ENCODE data around the gene BTBD7.

DNA sequence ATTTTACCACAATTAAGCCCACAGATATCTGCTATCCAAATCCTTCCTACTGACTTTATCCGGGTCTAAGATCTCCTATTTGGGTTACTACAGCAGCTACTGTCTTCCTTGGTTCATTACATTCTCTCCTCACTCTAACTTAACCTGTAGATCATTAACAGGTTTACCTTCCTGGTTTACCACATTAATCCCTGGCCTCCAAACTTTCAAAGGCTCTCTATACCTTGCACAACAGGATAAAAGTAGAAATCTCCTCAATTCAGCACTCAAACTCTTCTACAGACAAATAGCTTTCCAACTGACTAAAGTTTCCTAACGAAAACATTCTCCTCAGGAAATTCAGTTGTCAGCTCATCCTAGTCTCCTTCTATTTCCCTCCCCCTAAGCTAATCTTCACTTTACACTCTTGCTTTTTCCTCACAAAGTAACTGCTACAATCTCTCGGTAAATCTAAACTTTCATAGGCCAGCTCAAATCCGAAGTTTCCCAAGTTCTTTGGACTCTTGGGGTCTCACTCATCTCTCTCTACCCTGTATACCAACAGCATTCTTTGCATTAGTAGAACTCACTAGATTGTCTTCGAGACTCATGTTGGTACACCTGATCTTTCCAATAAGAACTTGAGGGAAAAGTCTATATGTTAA, 2.7 kb downstream of the BTBD7 start:
- TF ChIP-seq, protein P1, sequence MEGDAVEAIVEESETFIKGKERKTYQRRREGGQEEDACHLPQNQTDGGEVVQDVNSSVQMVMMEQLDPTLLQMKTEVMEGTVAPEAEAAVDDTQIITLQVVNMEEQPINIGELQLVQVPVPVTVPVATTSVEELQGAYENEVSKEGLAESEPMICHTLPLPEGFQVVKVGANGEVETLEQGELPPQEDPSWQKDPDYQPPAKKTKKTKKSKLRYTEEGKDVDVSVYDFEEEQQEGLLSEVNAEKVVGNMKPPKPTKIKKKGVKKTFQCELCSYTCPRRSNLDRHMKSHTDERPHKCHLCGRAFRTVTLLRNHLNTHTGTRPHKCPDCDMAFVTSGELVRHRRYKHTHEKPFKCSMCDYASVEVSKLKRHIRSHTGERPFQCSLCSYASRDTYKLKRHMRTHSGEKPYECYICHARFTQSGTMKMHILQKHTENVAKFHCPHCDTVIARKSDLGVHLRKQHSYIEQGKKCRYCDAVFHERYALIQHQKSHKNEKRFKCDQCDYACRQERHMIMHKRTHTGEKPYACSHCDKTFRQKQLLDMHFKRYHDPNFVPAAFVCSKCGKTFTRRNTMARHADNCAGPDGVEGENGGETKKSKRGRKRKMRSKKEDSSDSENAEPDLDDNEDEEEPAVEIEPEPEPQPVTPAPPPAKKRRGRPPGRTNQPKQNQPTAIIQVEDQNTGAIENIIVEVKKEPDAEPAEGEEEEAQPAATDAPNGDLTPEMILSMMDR (IDR thresholded peaks at IDR 0.05; ENCODE audit: insufficient read depth, low read depth, low read length): no peak
- TF ChIP-seq EZH2 (IDR thresholded peaks at IDR 0.05; ENCODE audit: insufficient read depth, low read length): no peak

Measured in astrocyte (in vitro differentiated cells and primary cell).